ENCODE results near the gene GRAP2.

The GRAP2 gene

DNA sequence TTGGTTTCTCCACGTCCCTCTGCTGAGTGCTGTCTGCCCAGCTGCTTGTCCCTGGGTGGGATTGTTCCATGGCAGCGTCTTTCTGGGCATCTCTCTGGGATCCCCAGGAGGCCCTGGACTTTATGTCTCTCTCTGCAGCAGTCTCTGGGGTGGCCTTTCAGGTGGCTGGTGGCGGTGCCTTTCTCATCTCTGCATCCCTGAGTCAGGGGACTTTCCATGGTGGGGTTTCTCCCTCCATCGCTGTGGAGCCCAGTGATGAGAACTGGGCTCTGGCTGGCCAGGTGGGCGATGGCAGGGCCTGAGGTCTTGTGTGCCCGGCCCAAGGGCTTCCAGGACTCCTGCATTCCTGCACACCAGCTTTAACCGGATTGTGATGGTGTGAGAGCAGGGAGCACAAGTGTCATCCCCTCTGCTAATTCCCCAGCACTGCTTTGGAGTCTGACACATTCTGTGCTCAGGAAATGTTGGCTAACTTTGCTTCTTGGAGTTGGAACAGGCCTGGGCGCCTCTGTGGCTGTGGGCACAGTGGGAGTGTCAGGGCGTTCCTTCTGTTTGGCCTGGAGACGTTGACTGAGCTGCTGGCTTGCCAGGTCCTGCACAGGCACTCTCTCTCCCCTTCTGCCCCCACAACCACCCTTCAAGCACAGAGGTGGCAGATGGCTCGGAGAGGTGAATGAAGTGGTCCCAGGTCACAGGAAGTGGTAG lies 121.8 kb downstream of the GRAP2 start:
- no peak for DNase-seq
